ENCODE measurements around the gene PRKCB. TPM values are rescaled to one million over a fixed set of nuclear protein-coding genes. Genes with fewer than 3 reads are reported as not detected.

The PRKCB gene
- total RNA-seq, 1 donor from 2014 or later: 0.38 TPM

- H3K9me3 Mint-ChIP-seq: peaks cover 3% of the 10 kb centered on the region
- H3K36me3 Mint-ChIP-seq: no peaks in the 10 kb centered on the region
- no peak for DNase-seq (ENCODE audit: low spot score in 2 of 2, unreplicated experiment in 2 of 2)
- H3K27me3 Mint-ChIP-seq (ENCODE audit: low read depth): peaks cover 90% of the 10 kb centered on the region
- no peak overlapping the region for H3K4me3 Mint-ChIP-seq
- no peak for TF ChIP-seq CTCF (IDR thresholded peaks at IDR 0.05; ENCODE audit: unreplicated experiment)
- no peak overlapping the region for H3K27ac Mint-ChIP-seq
- H3K4me1 Mint-ChIP-seq: peaks cover 10% of the 10 kb centered on the region
Measured at GRCh38 chr16:23836078-23836403, 258 bp downstream of the PRKCB start.

DNA sequence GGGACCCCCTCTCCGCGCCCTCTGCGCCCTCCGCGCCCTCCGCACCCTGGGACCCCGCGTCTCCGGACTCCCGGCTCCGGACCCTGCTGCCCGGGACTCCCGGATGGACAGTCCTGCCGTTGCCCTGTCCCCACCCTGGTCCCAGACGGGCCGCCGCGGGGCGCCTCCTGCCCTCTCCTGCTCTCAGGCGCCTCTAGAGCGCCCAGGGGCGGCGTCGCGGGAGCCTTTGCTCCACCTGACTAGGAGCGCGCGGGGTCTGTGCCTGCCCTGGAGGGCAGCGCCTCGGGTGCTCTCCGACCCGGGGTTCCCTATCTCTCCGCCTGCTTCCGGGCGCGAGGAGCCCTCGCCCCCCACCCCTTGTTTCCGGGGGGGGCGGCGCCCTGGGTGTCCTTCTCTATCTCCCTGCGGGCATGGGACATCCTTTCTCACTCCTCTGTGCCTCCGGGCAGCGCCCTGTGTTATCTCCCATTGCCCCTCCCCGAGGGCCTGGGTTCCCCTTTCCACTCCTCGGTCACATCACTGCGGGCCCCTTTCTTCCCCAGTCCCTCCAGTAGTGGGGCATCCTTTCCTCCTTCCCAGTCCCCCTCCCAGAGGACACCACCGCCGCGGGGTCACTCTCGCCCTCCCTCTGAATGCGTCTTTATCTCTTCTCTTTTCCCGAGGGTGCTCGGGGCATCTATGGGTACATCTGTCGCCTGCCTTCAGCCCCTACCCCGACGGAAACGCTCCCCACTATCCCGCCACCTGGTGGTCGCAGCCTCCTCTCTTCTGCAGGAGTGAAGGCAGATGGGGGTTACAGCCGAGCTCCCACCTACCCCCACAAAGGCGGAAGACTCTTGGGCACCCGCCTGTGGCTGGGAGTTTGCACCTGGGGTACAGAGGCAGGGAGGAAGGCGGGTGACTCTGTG lies 875 bp downstream of the PRKCB start:
- peaks cover 87% of the 10 kb centered on the region for H3K27me3 Mint-ChIP-seq (ENCODE audit: low read depth)
- H3K4me1 Mint-ChIP-seq: peaks cover 10% of the 10 kb centered on the region
- H3K36me3 Mint-ChIP-seq: no peaks in the 10 kb centered on the region
- DNase-seq (ENCODE audit: low spot score in 2 of 2, unreplicated experiment in 2 of 2): peak; percentile 19 to 38
- no peaks in the 10 kb centered on the region for H3K9me3 Mint-ChIP-seq
- TF ChIP-seq CTCF (IDR thresholded peaks at IDR 0.05; ENCODE audit: unreplicated experiment): no peak
- H3K27ac Mint-ChIP-seq: no peak overlapping the region
- H3K4me3 Mint-ChIP-seq: peak overlapping the region; percentile 58

DNA sequence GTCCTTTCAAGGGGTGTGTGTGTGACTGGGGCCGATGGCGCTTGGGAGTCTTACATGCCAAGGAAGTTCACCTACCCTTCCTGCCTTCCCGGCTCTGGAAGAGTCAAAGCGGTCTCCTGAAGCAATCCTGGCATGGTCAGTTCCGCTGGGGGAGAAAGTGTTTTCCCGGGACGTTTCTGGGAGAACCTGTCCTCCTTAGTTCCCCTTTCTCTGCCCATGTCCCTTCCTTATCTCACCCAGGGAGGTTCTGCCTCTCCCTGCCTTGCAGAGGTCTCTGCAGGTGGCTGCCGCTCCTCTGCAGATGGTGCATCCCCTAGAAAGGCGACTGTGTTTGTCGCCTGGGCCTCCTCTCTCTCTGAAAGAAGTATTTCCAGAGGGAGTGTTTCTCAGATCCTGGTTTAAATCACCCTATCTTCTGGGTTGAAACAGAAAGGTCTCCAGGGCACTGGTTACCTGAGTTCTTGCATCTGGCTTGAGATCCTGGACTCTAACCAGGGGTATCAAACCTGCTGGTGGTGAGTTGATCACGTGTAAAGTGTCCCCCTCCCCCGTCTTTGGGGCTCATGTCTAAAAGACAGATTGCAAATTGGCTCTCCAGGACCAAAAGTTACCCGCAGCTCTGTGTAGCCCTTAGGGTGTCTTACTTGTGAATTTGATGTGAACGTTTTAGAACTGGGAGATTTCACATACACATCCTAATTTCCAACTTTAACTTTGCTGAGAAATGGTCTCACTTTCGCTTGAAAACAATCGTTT lies 1.9 kb downstream of the PRKCB start:
- Mint-ChIP-seq H3K27me3 (ENCODE audit: low read depth) (peaks cover 85% of the 10 kb centered on the region), H3K4me3 (peak overlapping the region; percentile 17)

GRCh38 chr16:23838485-23839142 lies 2.8 kb downstream of the PRKCB start:
- Mint-ChIP-seq H3K36me3 (no peaks in the 10 kb centered on the region), H3K4me1 (peaks cover 10% of the 10 kb centered on the region), H3K9me3 (no peaks in the 10 kb centered on the region), H3K4me3 (no peak overlapping the region), H3K27me3 (ENCODE audit: low read depth) (peaks cover 82% of the 10 kb centered on the region), H3K27ac (no peak overlapping the region)
- TF ChIP-seq CTCF (IDR thresholded peaks at IDR 0.05; ENCODE audit: unreplicated experiment): no peak
- DNase-seq (ENCODE audit: low spot score in 2 of 2, unreplicated experiment in 2 of 2): no peak

More for the DNA sequence above, 1.9 kb downstream of the PRKCB start:
- H3K36me3 Mint-ChIP-seq: no peaks in the 10 kb centered on the region
- no peak overlapping the region for H3K27ac Mint-ChIP-seq
- peaks cover 10% of the 10 kb centered on the region for H3K4me1 Mint-ChIP-seq
- no peaks in the 10 kb centered on the region for H3K9me3 Mint-ChIP-seq
- no peak for TF ChIP-seq CTCF (IDR thresholded peaks at IDR 0.05; ENCODE audit: unreplicated experiment)
- DNase-seq (ENCODE audit: low spot score in 2 of 2, unreplicated experiment in 2 of 2): no peak

GRCh38 chr16:23840310-23840709 lies 4.5 kb downstream of the PRKCB start:
- peaks cover 5% of the 10 kb centered on the region for H3K4me1 Mint-ChIP-seq
- DNase-seq (ENCODE audit: low spot score in 2 of 2, unreplicated experiment in 2 of 2): no peak

More at GRCh38 chr16:23840310-23840709, 4.5 kb downstream of the PRKCB start:
- H3K27me3 Mint-ChIP-seq (ENCODE audit: low read depth): peaks cover 81% of the 10 kb centered on the region
- H3K36me3 Mint-ChIP-seq: no peaks in the 10 kb centered on the region
- no peaks in the 10 kb centered on the region for H3K9me3 Mint-ChIP-seq
- no peak overlapping the region for H3K4me3 Mint-ChIP-seq
- TF ChIP-seq CTCF (IDR thresholded peaks at IDR 0.05; ENCODE audit: unreplicated experiment): no peak
- H3K27ac Mint-ChIP-seq: no peak overlapping the region

All from mesothelial cell of epicardium (in vitro differentiated cells).